Dendritic cell treated with granulocyte-macrophage colony-stimulating factor and Interleukin-4, amounts not matched to agents 40 ng/mL and 50 ng/mL, for 4 days (primary cell): ENCODE measurements around the gene HOXD12.

ENCODE experiments used
- H3K27ac Mint-ChIP-seq: one replicate; pipeline ENCODE4 v1.8.0; 2022; ENCODE audit warnings: mild to moderate bottlenecking, mixed read lengths
- H3K27me3 Mint-ChIP-seq: one replicate; pipeline ENCODE4 v1.8.0; 2022; ENCODE audit warnings: mild to moderate bottlenecking, mixed read lengths
- H3K36me3 Mint-ChIP-seq: one replicate; pipeline ENCODE4 v1.8.0; 2022; ENCODE audit warnings: low read depth, mixed read lengths
- H3K4me1 Mint-ChIP-seq: one replicate; pipeline ENCODE4 v1.8.0; 2022; ENCODE audit warnings: low read depth, mixed read lengths
- H3K4me3 Mint-ChIP-seq: one replicate; pipeline ENCODE4 v1.8.0; 2022; ENCODE audit warnings: mild to moderate bottlenecking, moderate library complexity, mixed read lengths
- H3K9me3 Mint-ChIP-seq: one replicate; pipeline ENCODE4 v1.8.0; 2022; ENCODE audit warnings: mixed read lengths
- intact Hi-C: fragments of 100-400 bp; cut with micrococcal nuclease; formaldehyde crosslinking; loops from one replicate; pipeline ENCODE4 v1.15.0; 2022

HOXD12 gene

GRCh38 chr2:176103194-176103593 lies 3.6 kb downstream of the HOXD12 start:
- H3K36me3 Mint-ChIP-seq: no peaks in the 10 kb centered on the region
- no peak overlapping the region for H3K27ac Mint-ChIP-seq
- H3K4me3 Mint-ChIP-seq: no peak overlapping the region
- peaks cover 86% of the 10 kb centered on the region for H3K27me3 Mint-ChIP-seq
- H3K4me1 Mint-ChIP-seq: peaks cover 26% of the 10 kb centered on the region
- no peaks in the 10 kb centered on the region for H3K9me3 Mint-ChIP-seq
- intact Hi-C loops: no loop called here

- H3K27ac Mint-ChIP-seq: no peak overlapping the region
- H3K36me3 Mint-ChIP-seq: no peaks in the 10 kb centered on the region
- no peaks in the 10 kb centered on the region for H3K9me3 Mint-ChIP-seq
- H3K4me1 Mint-ChIP-seq: peaks cover 26% of the 10 kb centered on the region
- H3K4me3 Mint-ChIP-seq: no peak overlapping the region
- H3K27me3 Mint-ChIP-seq: peaks cover 86% of the 10 kb centered on the region
- intact Hi-C loops: no loop called here
Observed at GRCh38 chr2:176103742-176104315, 4.2 kb downstream of the HOXD12 start.

- intact Hi-C loops: no loop called here
- Mint-ChIP-seq H3K4me3 (no peak overlapping the region), H3K4me1 (peaks cover 26% of the 10 kb centered on the region), H3K27ac (no peak overlapping the region), H3K36me3 (no peaks in the 10 kb centered on the region), H3K27me3 (peaks cover 86% of the 10 kb centered on the region), H3K9me3 (no peaks in the 10 kb centered on the region)
Observed at GRCh38 chr2:176104316-176105077, 4.9 kb downstream of the HOXD12 start.

- Mint-ChIP-seq H3K27me3 (peaks cover 86% of the 10 kb centered on the region), H3K27ac (no peak overlapping the region), H3K4me1 (peaks cover 26% of the 10 kb centered on the region), H3K4me3 (no peak overlapping the region), H3K36me3 (no peaks in the 10 kb centered on the region), H3K9me3 (no peaks in the 10 kb centered on the region)
- intact Hi-C loops: no loop called here
Observed at GRCh38 chr2:176105078-176105729, 5.6 kb downstream of the HOXD12 start.

GRCh38 chr2:176105730-176106580 lies 6.4 kb downstream of the HOXD12 start:
- Mint-ChIP-seq H3K27me3 (peaks cover 84% of the 10 kb centered on the region), H3K4me3 (no peak overlapping the region), H3K4me1 (peaks cover 27% of the 10 kb centered on the region), H3K36me3 (no peaks in the 10 kb centered on the region), H3K9me3 (no peaks in the 10 kb centered on the region), H3K27ac (no peak overlapping the region)
- intact Hi-C loops: no loop called here

- Mint-ChIP-seq H3K27me3 (peaks cover 84% of the 10 kb centered on the region), H3K9me3 (no peaks in the 10 kb centered on the region), H3K36me3 (no peaks in the 10 kb centered on the region), H3K4me1 (peaks cover 31% of the 10 kb centered on the region), H3K4me3 (peak within 1 kb of the TSS; percentile 13), H3K27ac (no peak within 1 kb of the TSS)
- intact Hi-C loops: no loop called here
Observed at GRCh38 chr2:176106581-176107539, 7.3 kb downstream of the HOXD12 start, which contains the start of gene HOXD11. Gene HOXD11, plus strand, starts transcription at chr2:176107280. Its CDS starts 76 bp downstream, at chr2:176107356.

- H3K4me1 Mint-ChIP-seq: peaks cover 31% of the 10 kb centered on the region
- H3K36me3 Mint-ChIP-seq: no peaks in the 10 kb centered on the region
- H3K27me3 Mint-ChIP-seq: peaks cover 84% of the 10 kb centered on the region
- no peaks in the 10 kb centered on the region for H3K9me3 Mint-ChIP-seq
- no peak overlapping the region for H3K27ac Mint-ChIP-seq
- intact Hi-C loops: no loop called here
- H3K4me3 Mint-ChIP-seq: no peak overlapping the region
Observed at GRCh38 chr2:176107731-176108181, 8.2 kb downstream of the HOXD12 start.

GRCh38 chr2:176109192-176109901 lies 9.8 kb downstream of the HOXD12 start:
- intact Hi-C loops: no loop called here
- Mint-ChIP-seq H3K27ac (no peak overlapping the region), H3K36me3 (no peaks in the 10 kb centered on the region), H3K27me3 (peaks cover 86% of the 10 kb centered on the region), H3K4me1 (peaks cover 29% of the 10 kb centered on the region), H3K9me3 (no peaks in the 10 kb centered on the region), H3K4me3 (no peak overlapping the region)

GRCh38 chr2:176109946-176110345 lies 10.4 kb downstream of the HOXD12 start:
- H3K27ac Mint-ChIP-seq: no peak overlapping the region
- no peaks in the 10 kb centered on the region for H3K36me3 Mint-ChIP-seq
- H3K27me3 Mint-ChIP-seq: peaks cover 86% of the 10 kb centered on the region
- intact Hi-C loops: no loop called here
- H3K4me3 Mint-ChIP-seq: no peak overlapping the region
- H3K4me1 Mint-ChIP-seq: peaks cover 23% of the 10 kb centered on the region
- H3K9me3 Mint-ChIP-seq: no peaks in the 10 kb centered on the region

GRCh38 chr2:176110415-176111308 lies 11.1 kb downstream of the HOXD12 start:
- Mint-ChIP-seq H3K27me3 (peaks cover 84% of the 10 kb centered on the region), H3K9me3 (no peaks in the 10 kb centered on the region), H3K27ac (no peak overlapping the region), H3K4me3 (no peak overlapping the region), H3K36me3 (no peaks in the 10 kb centered on the region), H3K4me1 (peaks cover 16% of the 10 kb centered on the region)
- intact Hi-C loops: no loop called here

GRCh38 chr2:176111309-176111663 lies 11.7 kb downstream of the HOXD12 start:
- Mint-ChIP-seq H3K4me1 (peaks cover 11% of the 10 kb centered on the region), H3K4me3 (no peak overlapping the region), H3K9me3 (no peaks in the 10 kb centered on the region), H3K36me3 (no peaks in the 10 kb centered on the region), H3K27ac (no peak overlapping the region), H3K27me3 (peaks cover 84% of the 10 kb centered on the region)
- intact Hi-C loops: no loop called here
